A673 (cell line): ENCODE results near the gene ATP6V0D1. TPM values are rescaled to one million over a fixed set of nuclear protein-coding genes. Genes with fewer than 3 reads are reported as not detected.
A peak's percentile ranks its signal among the peaks of the same experiment; 100 is the strongest.

ENCODE experiments used
- BruUV-seq: library from RNA; stranded (reverse); fragments of 400-500 nt; replicated peaks from 2 replicates; lab custom pipeline; 2021; lab: Mats Ljungman, UMichigan
- CTCF ChIA-PET: fragments of 300-600 bp; sonication (Branson Sonifier 250); formaldehyde crosslinking; loops from one replicate; lab custom pipeline; 2022; ENCODE audit warnings: antibody characterized with exemption; lab: Charles Lee
- POLR2A ChIA-PET: fragments of 300-600 bp; sonication (Branson Sonifier 250); formaldehyde crosslinking; loops from one replicate; lab custom pipeline; 2022; ENCODE audit warnings: antibody characterized with exemption; ENCODE audit not compliant: low non-redundant PET; lab: Charles Lee
- DNase-seq: peaks from one replicate; pipeline ENCODE4 v3.0.0-alpha.2; 2015; ENCODE audit warnings: low spot score
- H3K27ac ChIP-seq: fragments of 200-600 bp; sonication (generic); 2 replicates; pipeline ENCODE4 v1.5.1; 2016; ENCODE audit warnings: mixed run types, low read depth, mild to moderate bottlenecking, mixed read lengths, antibody characterized with exemption, low read length; ENCODE audit not compliant: poor library complexity, severe bottlenecking
- H3K27me3 ChIP-seq: fragments of 200-600 bp; sonication (generic); replicated peaks from 2 replicates; pipeline ENCODE4 v1.6.1; 2017; ENCODE audit warnings: mixed run types, low read depth, mild to moderate bottlenecking, mixed read lengths, antibody characterized with exemption, low read length; ENCODE audit not compliant: insufficient read depth, poor library complexity
- H3K36me3 ChIP-seq: fragments of 200-600 bp; sonication (generic); 2 replicates; pipeline ENCODE4 v1.6.1; 2016; ENCODE audit warnings: mixed run types, mild to moderate bottlenecking, mixed read lengths, antibody characterized with exemption, low read length; ENCODE audit not compliant: insufficient read depth, poor library complexity, severe bottlenecking
- H3K4me1 ChIP-seq: fragments of 200-600 bp; sonication (generic); 2 replicates; pipeline ENCODE4 v1.6.1; 2017; ENCODE audit warnings: mixed run types, mild to moderate bottlenecking, mixed read lengths, antibody characterized with exemption, low read length; ENCODE audit not compliant: insufficient read depth, poor library complexity, severe bottlenecking
- H3K4me3 ChIP-seq: fragments of 200-600 bp; sonication (generic); 2 replicates; pipeline ENCODE4 v1.5.1; 2016; ENCODE audit warnings: low read depth, mixed run types, mild to moderate bottlenecking, mixed read lengths, low read length; ENCODE audit not compliant: poor library complexity, severe bottlenecking
- H3K9me3 ChIP-seq: fragments of 200-600 bp; sonication (generic); 2 replicates; pipeline ENCODE4 v1.6.1; 2016; ENCODE audit warnings: mixed run types, low read depth, mild to moderate bottlenecking, mixed read lengths, antibody characterized with exemption, low read length; ENCODE audit not compliant: poor library complexity, severe bottlenecking
- EZH2 ChIP-seq: fragments of 200-600 bp; sonication (generic); IDR thresholded peaks from 2 replicates; pipeline ENCODE4 v1.6.1; 2017; ENCODE audit warnings: borderline replicate concordance, low read depth, mild to moderate bottlenecking, mixed read lengths, antibody characterized with exemption, low read length; ENCODE audit not compliant: poor library complexity, severe bottlenecking
- intact Hi-C: fragments of 100-400 bp; cut with micrococcal nuclease; formaldehyde crosslinking; loops from one replicate; pipeline ENCODE4 v1.10.0; 2022; ENCODE audit not compliant: unreplicated experiment
- total RNA-seq: library from RNA; stranded (reverse); gene quantifications from 2 replicates; pipeline ENCODE4 v1.2.3, GENCODE V29; 2021
- TF ChIP-seq, protein P1 (sequence below): fragments of 300-800, 200-600 bp; sonication (generic); conservative IDR thresholded peaks from 2 replicates; pipeline ENCODE4 v1.5.1; 2017; ENCODE audit warnings: low read depth, mild to moderate bottlenecking, antibody characterized with exemption, low read length, moderate library complexity, mixed read lengths

The ATP6V0D1 gene
- total RNA-seq, 1 experiment from 2014 or later = 63.9 TPM

DNA sequence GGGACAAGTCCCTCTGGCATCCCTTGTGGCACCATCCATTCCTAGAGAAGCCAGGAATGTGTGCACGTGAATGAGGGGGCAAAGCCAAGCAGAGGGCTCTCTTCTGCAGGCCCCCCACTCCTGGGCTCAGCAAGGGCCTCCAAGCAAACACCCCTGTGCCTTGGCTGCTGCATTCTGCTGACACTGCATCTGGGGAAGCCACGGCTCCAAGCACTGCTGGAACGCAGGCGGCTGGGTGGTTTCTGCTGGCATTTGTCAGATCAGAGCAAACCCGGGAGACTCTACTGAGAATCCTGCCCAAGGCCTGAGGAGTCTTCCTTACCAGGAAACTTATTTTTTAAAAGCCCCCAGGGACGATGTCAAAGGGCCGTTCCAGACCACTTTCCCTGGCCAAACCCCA lies 23.3 kb downstream of the ATP6V0D1 start:
- H3K36me3 ChIP-seq = no peaks in the 10 kb centered on the region
- intact Hi-C loops = no loop called here
- DNase-seq = no peak
- POLR2A ChIA-PET = no interaction called here
- no peak for TF ChIP-seq EZH2
- TF ChIP-seq, protein P1, sequence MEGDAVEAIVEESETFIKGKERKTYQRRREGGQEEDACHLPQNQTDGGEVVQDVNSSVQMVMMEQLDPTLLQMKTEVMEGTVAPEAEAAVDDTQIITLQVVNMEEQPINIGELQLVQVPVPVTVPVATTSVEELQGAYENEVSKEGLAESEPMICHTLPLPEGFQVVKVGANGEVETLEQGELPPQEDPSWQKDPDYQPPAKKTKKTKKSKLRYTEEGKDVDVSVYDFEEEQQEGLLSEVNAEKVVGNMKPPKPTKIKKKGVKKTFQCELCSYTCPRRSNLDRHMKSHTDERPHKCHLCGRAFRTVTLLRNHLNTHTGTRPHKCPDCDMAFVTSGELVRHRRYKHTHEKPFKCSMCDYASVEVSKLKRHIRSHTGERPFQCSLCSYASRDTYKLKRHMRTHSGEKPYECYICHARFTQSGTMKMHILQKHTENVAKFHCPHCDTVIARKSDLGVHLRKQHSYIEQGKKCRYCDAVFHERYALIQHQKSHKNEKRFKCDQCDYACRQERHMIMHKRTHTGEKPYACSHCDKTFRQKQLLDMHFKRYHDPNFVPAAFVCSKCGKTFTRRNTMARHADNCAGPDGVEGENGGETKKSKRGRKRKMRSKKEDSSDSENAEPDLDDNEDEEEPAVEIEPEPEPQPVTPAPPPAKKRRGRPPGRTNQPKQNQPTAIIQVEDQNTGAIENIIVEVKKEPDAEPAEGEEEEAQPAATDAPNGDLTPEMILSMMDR = no peak
- H3K4me3 ChIP-seq = no peak overlapping the region
- CTCF ChIA-PET = no interaction called here
- peaks cover 4% of the 10 kb centered on the region for H3K4me1 ChIP-seq
- no peaks in the 10 kb centered on the region for H3K9me3 ChIP-seq
- BruUV-seq = no TSS peak
- no peaks in the 10 kb centered on the region for H3K27me3 ChIP-seq
- no peak overlapping the region for H3K27ac ChIP-seq

DNA sequence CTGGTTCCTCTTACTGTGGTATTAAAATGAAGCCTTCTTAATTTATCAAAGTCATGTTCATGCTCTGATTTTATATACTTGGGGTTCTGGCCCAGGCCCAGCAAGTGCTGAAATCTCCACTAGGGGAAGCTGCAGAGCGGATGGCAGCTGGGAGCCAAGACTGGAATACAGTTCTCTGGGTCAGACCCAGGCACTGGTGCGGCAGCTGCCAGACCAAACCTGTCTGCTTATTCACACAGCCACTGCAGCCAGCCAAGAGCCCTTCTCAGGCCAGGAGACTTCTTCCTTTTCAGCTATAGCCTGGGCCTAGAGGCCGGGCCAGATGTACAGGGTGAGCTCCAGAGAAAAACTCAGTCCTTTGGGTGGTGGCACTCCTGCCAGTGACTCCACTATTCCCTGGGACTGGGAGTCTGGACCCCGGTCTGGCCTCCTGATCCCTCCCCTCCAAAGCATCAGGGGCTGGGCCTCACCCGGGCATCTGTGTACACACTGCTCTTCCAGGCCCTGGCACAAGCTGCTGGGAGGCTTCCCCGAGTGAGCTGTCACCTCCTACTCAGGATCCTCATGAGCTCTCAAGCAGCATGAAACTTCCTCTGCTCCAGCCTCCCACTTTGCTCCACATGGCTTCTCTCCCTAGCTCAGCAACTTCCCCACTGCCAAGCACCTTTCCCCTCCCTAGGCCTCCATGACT lies 24.4 kb downstream of the ATP6V0D1 start:
- CTCF ChIA-PET = interaction anchor here (0.6 to 1.2 kb wide), 3 partner anchors 15 to 57 kb away, joined by 3 to 7 read pairs (median 3); no protein-coding TSS in a partner anchor
- intact Hi-C loops = no loop called here
- H3K27me3 ChIP-seq = no peaks in the 10 kb centered on the region
- no peak overlapping the region for H3K27ac ChIP-seq
- TF ChIP-seq, protein P1 = peak; percentile 57
- TF ChIP-seq EZH2 = no peak
- peaks cover 4% of the 10 kb centered on the region for H3K4me1 ChIP-seq
- DNase-seq = peak; percentile 33
- no TSS peak for BruUV-seq
- no peaks in the 10 kb centered on the region for H3K36me3 ChIP-seq
- H3K9me3 ChIP-seq = no peaks in the 10 kb centered on the region
- POLR2A ChIA-PET = no interaction called here
- H3K4me3 ChIP-seq = no peak overlapping the region

DNA sequence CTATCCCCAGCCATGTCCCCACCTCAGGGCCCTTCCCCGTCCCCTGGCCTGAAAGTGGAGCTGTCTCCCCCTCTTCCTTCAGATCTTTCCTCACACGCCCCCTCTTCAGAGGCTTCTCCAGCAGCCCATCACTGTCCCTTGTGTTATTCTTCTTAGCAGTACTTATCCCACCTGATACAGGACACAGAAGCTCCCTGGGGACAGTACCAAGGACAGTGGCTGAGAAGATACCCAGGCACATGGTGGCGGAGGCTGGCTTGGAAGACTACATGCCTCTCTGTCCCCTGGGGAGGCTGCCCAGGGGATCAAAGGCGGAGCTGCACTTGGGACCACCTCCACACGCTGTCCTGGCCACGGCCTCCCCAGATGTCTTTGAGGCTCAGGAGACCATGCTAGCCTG lies 26.1 kb downstream of the ATP6V0D1 start:
- CTCF ChIA-PET = interaction anchor here (0.6 kb wide), 1 partner anchor 254 kb away, joined by 3 read pairs; no protein-coding TSS in a partner anchor
- POLR2A ChIA-PET = no interaction called here
- Histone ChIP-seq H3K27me3 (no peaks in the 10 kb centered on the region), H3K4me3 (no peak overlapping the region), H3K9me3 (no peaks in the 10 kb centered on the region), H3K4me1 (peaks cover 4% of the 10 kb centered on the region), H3K27ac (no peak overlapping the region), H3K36me3 (no peaks in the 10 kb centered on the region)
- BruUV-seq = no TSS peak
- intact Hi-C loops = no loop called here
- TF ChIP-seq, protein P1 = no peak
- no peak for TF ChIP-seq EZH2
- no peak for DNase-seq
